ENCODE results near the gene LIPE. TPM values are rescaled to one million over a fixed set of nuclear protein-coding genes. Genes with fewer than 3 reads are reported as not detected.
"Not testable (repeated sequence)": the region's sequence is repeated elsewhere in the genome, so short reads cannot be mapped to it uniquely, and the experiment has no call there.

Gene LIPE, protein sequence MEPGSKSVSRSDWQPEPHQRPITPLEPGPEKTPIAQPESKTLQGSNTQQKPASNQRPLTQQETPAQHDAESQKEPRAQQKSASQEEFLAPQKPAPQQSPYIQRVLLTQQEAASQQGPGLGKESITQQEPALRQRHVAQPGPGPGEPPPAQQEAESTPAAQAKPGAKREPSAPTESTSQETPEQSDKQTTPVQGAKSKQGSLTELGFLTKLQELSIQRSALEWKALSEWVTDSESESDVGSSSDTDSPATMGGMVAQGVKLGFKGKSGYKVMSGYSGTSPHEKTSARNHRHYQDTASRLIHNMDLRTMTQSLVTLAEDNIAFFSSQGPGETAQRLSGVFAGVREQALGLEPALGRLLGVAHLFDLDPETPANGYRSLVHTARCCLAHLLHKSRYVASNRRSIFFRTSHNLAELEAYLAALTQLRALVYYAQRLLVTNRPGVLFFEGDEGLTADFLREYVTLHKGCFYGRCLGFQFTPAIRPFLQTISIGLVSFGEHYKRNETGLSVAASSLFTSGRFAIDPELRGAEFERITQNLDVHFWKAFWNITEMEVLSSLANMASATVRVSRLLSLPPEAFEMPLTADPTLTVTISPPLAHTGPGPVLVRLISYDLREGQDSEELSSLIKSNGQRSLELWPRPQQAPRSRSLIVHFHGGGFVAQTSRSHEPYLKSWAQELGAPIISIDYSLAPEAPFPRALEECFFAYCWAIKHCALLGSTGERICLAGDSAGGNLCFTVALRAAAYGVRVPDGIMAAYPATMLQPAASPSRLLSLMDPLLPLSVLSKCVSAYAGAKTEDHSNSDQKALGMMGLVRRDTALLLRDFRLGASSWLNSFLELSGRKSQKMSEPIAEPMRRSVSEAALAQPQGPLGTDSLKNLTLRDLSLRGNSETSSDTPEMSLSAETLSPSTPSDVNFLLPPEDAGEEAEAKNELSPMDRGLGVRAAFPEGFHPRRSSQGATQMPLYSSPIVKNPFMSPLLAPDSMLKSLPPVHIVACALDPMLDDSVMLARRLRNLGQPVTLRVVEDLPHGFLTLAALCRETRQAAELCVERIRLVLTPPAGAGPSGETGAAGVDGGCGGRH
- 1,000 to 10,000 TPM in 1 of 3 donors, 100 to 1,000 TPM in 2; 207 to 2,261 (median 448) TPM for polyA plus RNA-seq

- H3K27ac ChIP-seq (ENCODE audit: low read depth, low read length): no peak within 1 kb of the TSS
- WGBS, 3 donors: 44 to 84% (median 48%) methylated on average over 4 of the region's 4 CpGs
Observed at GRCh38 chr19:42427313-42427712, at the start of gene LIPE. Gene LIPE, minus strand, starts transcription at chr19:42427388. Its CDS starts 239 bp downstream, at chr19:42427149.

GRCh38 chr19:42475366-42475765, 48.2 kb upstream of the LIPE start:
- no peak overlapping the region for H3K27ac ChIP-seq (ENCODE audit: low read depth, low read length)
- WGBS, 3 donors: 62 to 89% (median 83%) methylated on average over 2 to 4 of the region's 4 CpGs

- WGBS, 3 donors: 68 to 73% (median 68%) methylated on average over 4 of the region's 4 CpGs
- H3K27ac ChIP-seq (ENCODE audit: low read depth, low read length): no peak overlapping the region
Observed at GRCh38 chr19:42474743-42475142, 47.6 kb upstream of the LIPE start.

DNA sequence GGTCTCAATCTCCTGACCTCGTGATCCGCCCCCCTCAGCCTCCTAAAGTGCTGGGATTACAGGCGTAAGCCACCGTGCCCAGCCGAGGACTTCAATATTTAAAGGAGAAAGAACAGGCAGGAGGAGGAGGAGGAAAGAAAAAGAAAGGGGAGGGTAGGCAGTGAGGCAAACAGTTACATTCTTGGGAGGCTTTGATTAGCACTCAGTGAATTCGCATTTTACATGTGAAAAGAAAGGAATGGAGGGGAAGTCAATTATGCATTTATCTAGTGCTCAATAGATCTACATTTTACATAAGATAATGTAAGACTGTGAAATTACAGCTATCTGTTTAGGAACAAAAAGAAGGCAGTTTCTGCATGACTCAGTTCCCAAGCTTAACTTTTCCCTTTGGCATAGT, 46.5 kb upstream of the LIPE start:
- no peak overlapping the region for H3K27ac ChIP-seq (ENCODE audit: low read depth, low read length)
- WGBS, 3 donors: 65 to 75% (median 67%) methylated on average over 6 of the region's 6 CpGs

- no peak overlapping the region for H3K27ac ChIP-seq (ENCODE audit: low read depth, low read length)
- WGBS, 3 donors: 90 to 91% (median 91%) methylated on average over 7 of the region's 7 CpGs
Observed at GRCh38 chr19:42472402-42473147, 45.4 kb upstream of the LIPE start.

DNA sequence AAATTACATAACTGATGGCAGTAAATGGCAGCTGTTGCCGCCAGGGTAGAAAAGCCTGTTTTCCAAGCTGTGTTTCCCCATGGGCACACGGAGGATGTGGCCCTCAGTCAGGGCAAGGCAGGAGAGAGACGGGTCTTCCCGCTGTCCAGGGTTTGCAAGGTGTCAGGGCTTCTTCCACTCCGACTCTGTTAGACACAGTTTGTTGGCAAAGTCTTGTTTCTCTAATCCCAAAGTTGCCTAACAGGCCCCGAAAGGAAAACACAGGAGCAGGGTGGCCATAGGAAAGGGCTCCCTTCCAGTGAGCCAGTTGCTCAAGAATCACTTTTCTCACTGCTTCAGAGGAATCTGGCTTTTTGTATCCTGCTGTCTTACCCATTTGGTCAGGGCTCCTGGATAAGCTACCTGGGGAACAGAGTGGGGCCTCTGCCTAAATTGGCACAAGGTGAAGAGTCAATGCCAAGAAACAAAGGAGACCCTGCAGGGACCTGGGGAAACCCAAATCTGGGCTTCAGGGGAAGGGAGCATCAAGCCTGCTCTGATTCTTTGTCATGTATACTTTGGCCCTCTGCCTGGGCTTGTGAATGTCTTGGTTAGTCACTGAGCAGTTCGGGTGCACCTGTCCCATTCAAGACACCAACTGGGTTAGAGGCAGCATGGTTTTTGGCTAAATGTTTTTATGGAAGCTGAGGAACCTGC, 44.5 kb upstream of the LIPE start:
- no peak overlapping the region for H3K27ac ChIP-seq (ENCODE audit: low read depth, low read length)
- 52 to 71% (median 70%) methylated on average over 7 of the region's 7 CpGs for WGBS, 3 donors

- WGBS, 3 donors: 42 to 76% (median 44%) methylated on average over 8 of the region's 8 CpGs
- H3K27ac ChIP-seq (ENCODE audit: low read depth, low read length): no peak overlapping the region
Observed at GRCh38 chr19:42469311-42470235, 42.4 kb upstream of the LIPE start.

DNA sequence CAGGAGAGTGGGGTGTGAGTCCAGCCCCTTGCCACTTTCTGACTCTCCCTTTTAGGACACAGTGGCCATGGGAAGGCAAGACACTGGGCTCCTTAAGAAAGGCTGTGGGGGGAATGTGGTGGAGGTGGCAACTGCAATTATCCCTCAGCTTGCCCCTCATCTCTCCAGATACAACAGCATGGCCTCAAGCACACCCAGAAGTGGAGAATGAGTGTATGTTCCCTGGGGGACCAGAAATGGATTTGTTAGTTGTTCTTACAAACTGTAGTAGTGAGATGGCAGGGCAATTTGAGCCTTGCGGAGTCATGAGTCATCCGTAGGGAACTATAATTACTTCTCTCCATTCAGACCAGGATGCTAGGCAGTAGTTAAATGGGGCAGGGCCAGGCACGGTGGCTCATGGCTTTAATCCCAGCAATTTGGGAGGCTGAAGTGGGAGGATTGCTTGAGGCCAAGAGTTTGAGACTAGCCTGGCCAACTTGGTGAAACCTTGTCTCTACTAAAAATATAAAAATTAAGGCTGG, 41.1 kb upstream of the LIPE start:
- H3K27ac ChIP-seq (ENCODE audit: low read depth, low read length): no peak overlapping the region
- WGBS, 3 donors: 50 to 78% (median 64%) methylated on average over 3 of the region's 3 CpGs

DNA sequence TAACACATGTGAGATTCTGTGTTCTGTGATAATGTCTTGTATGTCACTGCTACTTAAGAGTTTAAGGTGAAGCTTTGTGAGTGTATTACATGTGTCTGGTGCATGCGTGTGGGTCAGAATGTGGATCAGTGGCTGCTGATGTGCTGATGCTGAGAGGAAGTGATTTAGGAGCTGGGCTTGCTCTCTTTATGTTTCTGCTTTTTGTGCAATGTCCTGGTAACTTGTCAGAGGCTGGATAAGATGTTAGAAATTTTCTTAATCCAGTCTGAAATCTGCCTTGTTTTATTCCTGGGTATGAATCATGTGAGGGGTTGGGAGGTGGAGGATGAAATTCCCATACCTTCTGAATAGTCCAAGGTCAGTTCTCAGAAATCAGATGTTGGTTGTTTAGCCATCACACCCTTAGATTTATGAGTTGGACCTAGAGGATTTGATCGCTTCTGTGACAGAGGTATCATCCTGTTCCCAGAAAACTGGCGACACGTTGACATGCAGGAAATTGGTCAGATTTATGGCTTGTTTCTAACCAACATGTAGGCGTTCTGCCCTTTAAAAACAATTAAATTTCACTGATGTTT, 40.1 kb upstream of the LIPE start:
- no peak overlapping the region for H3K27ac ChIP-seq (ENCODE audit: low read depth, low read length)

GRCh38 chr19:42466521-42467182, 39.5 kb upstream of the LIPE start:
- H3K27ac ChIP-seq (ENCODE audit: low read depth, low read length): no peak overlapping the region
- 49 to 60% (median 54%) methylated on average over 5 of the region's 5 CpGs for WGBS, 3 donors

More for the DNA sequence above, 40.1 kb upstream of the LIPE start:
- 37 to 58% (median 39%) methylated on average over 5 of the region's 5 CpGs for WGBS, 3 donors

- H3K27ac ChIP-seq (ENCODE audit: low read depth, low read length): no peak overlapping the region
- WGBS, 3 donors: 66 to 72% (median 69%) methylated on average over 5 of the region's 5 CpGs
Observed at GRCh38 chr19:42465827-42466280, 38.7 kb upstream of the LIPE start.

DNA sequence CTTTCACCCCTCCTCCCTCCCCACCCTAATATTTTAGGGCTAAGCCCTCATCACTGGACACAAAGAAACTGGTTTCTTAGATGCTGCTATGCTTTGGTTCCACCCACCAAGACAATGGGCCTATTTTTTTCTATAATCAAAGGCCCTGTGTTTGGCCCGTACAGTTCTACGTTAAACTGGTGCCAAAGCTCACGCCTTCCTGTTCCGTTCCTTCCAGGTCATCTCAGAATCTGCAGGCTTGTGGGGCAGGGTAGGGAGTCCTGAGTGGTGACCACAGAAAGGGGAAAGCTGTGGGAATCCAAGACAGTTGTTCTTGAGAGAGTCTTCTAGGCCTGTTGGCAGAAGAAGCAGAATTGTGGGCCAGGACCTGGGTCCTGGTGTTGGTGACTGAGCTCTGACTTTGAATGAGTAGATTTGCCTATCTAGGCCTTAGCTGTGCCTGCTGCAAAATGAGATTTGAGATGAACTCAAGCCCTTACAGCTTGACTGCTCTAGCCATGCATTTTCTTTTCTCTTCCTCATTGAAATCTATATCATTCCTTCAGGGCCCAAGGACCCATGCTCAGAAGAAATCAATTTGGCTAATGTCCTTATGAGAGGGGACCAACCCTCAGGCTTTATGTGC, 34.6 kb upstream of the LIPE start:
- WGBS, 3 donors: 56 to 77% (median 73%) methylated on average over 4 of the region's 4 CpGs
- no peak overlapping the region for H3K27ac ChIP-seq (ENCODE audit: low read depth, low read length)

GRCh38 chr19:42461231-42461630, 34.0 kb upstream of the LIPE start:
- H3K27ac ChIP-seq (ENCODE audit: low read depth, low read length): not testable (repeated sequence)
- WGBS, 3 donors: 84 to 94% (median 92%) methylated on average over 8 of the region's 8 CpGs

DNA sequence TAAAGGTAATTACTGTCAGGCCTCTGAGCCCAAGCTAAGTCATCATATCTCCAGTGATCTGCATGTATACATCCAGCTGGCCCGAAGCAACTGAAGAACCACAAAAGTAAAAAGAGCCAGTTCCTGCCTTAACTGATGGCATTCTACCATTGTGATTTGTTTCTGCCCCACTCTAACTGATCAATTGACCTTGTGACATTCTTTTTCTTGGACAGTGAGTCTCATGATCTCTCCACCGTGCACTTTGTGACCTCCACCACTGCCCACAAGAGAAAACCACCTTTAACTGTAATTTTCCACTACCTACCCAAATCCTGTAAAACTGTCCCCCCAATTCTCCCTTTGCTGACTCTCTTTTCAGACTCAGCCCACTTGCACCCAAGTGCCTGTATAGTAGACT, 32.7 kb upstream of the LIPE start:
- no peak overlapping the region for H3K27ac ChIP-seq (ENCODE audit: low read depth, low read length)
- WGBS, 3 donors: 78 to 85% (median 81%) methylated on average over 2 of the region's 2 CpGs

- WGBS, 3 donors: 47 to 89% (median 72%) methylated on average over 1 of the region's 1 CpG
- H3K27ac ChIP-seq (ENCODE audit: low read depth, low read length): no peak overlapping the region
Observed at GRCh38 chr19:42455621-42456081, 28.5 kb upstream of the LIPE start.
